Astrocyte (in vitro differentiated cells and primary cell): ENCODE data around the gene EGFR.

Experiments
- CTCF ChIP-seq: IDR thresholded peaks from 2 replicates; pipeline ENCODE4 v1.5.1; 2011; ENCODE audit warnings: low read depth, mild to moderate bottlenecking, inconsistent platforms, low read length, moderate library complexity; ENCODE audit not compliant: insufficient read depth
- EZH2 ChIP-seq: IDR thresholded peaks from 2 replicates; pipeline ENCODE4 v1.6.1; 2012; ENCODE audit warnings: mild to moderate bottlenecking, low read length, inconsistent platforms; ENCODE audit not compliant: insufficient read depth

- TF ChIP-seq EZH2: no peak
- no peak for TF ChIP-seq CTCF
Observed at GRCh38 chr7:55112056-55112455, 93.2 kb downstream of the EGFR start.
